Astrocyte of the spinal cord (primary cell): Measurements from ENCODE around the gene PLXDC2.
A peak's percentile ranks its signal among the peaks of the same experiment; 100 is the strongest.

Source experiments
- DNase-seq: peaks from one replicate; pipeline ENCODE4 v3.0.0; 2011; ENCODE audit warnings: low read depth, low spot score
- H3K4me3 ChIP-seq: 2 replicates; pipeline ENCODE4 v1.5.1; 2011; ENCODE audit warnings: low read depth, mild to moderate bottlenecking, low read length, moderate library complexity
- CTCF ChIP-seq: IDR thresholded peaks from 2 replicates; pipeline ENCODE4 v1.5.1; 2012; ENCODE audit warnings: low read depth, mild to moderate bottlenecking, low read length, inconsistent platforms
- in situ Hi-C: cut with HindIII; loops from 2 replicates; pipeline ENCODE4 v1.10.0; 2017; ENCODE audit warnings: low sequenced_read_pairs

PLXDC2 gene

GRCh38 chr10:19919671-19920070 lies 103.4 kb downstream of the PLXDC2 start:
- TF ChIP-seq CTCF: no peak
- no peak for DNase-seq
- no peak overlapping the region for H3K4me3 ChIP-seq
- in situ Hi-C loops: no loop called here

GRCh38 chr10:19920075-19920726 lies 104.0 kb downstream of the PLXDC2 start:
- no peak for TF ChIP-seq CTCF
- DNase-seq: no peak
- no peak overlapping the region for H3K4me3 ChIP-seq
- in situ Hi-C loops: no loop called here

DNA sequence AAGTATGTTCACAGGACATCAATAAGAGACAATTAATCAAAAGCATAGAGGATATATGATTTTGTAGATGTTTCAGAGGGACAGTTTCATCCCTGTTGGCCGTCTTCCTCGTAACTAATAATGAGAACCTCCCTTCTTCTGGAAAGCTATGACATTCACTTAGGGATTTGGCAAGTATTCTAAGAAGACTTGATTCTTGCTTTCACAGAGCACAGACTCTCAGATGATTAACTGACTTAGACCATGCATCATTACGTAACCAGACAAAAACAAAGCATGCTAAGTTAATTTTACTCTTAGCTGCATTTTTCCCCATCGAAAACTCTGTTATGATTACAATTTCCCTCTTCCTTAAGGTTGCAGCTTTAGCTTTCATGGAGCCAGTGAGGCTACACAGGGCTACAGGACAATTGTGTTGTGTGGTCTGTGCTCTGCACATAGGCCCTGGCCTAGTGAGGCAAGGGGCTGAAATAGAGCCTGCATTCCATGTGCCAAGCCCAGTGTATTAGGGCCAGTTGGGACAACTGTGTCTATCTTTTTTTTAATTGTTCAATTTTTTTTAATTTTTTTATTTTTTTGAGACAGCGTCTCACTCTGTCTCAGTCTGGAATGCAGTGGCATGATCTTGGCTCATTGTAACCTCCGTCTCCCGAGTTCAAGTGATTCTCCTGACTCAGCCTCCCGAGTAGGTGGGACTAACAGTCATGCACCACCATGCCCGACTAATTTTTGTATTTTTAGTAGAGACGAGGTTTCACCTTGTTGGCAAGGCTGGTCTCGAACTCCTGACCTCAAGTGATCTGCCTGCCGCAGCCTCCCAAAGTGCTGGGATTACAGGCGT lies 105.3 kb downstream of the PLXDC2 start:
- no peak overlapping the region for H3K4me3 ChIP-seq
- in situ Hi-C loops: no loop called here
- TF ChIP-seq CTCF: no peak
- DNase-seq: peak; percentile 62

GRCh38 chr10:19922236-19922963 lies 106.2 kb downstream of the PLXDC2 start:
- DNase-seq: peak; percentile 94
- no peak for TF ChIP-seq CTCF
- no peak overlapping the region for H3K4me3 ChIP-seq
- in situ Hi-C loops: no loop called here

- no peak for DNase-seq
- H3K4me3 ChIP-seq: no peak overlapping the region
- in situ Hi-C loops: no loop called here
- no peak for TF ChIP-seq CTCF
Measured at GRCh38 chr10:19925064-19925463, 108.8 kb downstream of the PLXDC2 start.

DNA sequence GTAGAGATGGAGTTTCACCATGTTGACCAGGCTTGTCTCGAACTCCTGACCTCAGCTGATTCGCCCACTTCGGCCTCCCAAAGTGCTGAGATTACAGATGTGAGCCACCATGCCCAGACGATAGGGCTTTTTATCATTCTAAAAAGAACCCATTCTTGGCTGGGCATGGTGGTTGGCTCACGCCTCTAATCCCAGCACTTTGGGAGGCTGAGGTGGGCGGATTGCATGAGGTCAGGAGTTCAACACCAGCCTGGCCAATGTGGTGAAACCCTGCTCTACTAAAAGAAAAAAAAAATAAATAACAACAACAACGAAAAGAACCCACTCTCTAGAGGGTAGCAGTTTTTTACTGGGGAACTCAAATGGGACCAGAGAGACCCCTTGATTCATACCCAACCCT lies 112.7 kb downstream of the PLXDC2 start:
- no peak for TF ChIP-seq CTCF
- H3K4me3 ChIP-seq: no peak overlapping the region
- DNase-seq: no peak
- in situ Hi-C loops: no loop called here
